Dendritic cell treated with granulocyte-macrophage colony-stimulating factor and Interleukin-4, amounts not matched to agents 40 ng/mL and 50 ng/mL, for 4 days (primary cell): Measurements from ENCODE around the gene RNF180.
A peak's percentile ranks its signal among the peaks of the same experiment; 100 is the strongest.

Experiments
- H3K27ac Mint-ChIP-seq: one replicate; pipeline ENCODE4 v1.8.0; 2022; ENCODE audit warnings: mild to moderate bottlenecking, mixed read lengths
- H3K27me3 Mint-ChIP-seq: one replicate; pipeline ENCODE4 v1.8.0; 2022; ENCODE audit warnings: mild to moderate bottlenecking, mixed read lengths
- H3K36me3 Mint-ChIP-seq: one replicate; pipeline ENCODE4 v1.8.0; 2022; ENCODE audit warnings: low read depth, mixed read lengths
- H3K4me1 Mint-ChIP-seq: one replicate; pipeline ENCODE4 v1.8.0; 2022; ENCODE audit warnings: low read depth, mixed read lengths
- H3K4me3 Mint-ChIP-seq: one replicate; pipeline ENCODE4 v1.8.0; 2022; ENCODE audit warnings: mild to moderate bottlenecking, moderate library complexity, mixed read lengths
- H3K9me3 Mint-ChIP-seq: one replicate; pipeline ENCODE4 v1.8.0; 2022; ENCODE audit warnings: mixed read lengths
- intact Hi-C: fragments of 100-400 bp; cut with micrococcal nuclease; formaldehyde crosslinking; loops from one replicate; pipeline ENCODE4 v1.15.0; 2022

RNF180 gene

DNA sequence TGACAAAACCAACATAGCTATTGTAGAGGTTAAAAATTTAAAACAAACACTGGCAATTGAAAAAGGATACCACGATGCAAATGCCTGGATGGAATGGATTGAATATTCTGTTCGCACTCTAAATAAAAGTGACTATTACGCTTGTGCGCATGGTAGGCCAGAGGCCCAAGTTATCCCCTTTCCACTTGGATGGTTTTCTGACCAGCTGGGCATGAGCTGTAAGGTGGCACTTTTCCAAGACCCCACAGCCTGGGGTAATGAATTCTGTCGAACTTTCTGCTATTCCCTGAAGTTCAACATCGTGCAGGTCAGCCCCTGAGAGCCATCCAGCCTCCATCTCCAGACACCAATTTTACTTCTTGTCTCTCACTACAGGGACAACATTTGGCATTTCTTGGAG lies 5.4 kb upstream of the RNF180 start:
- no peak overlapping the region for H3K4me3 Mint-ChIP-seq
- H3K4me1 Mint-ChIP-seq: peaks cover 7% of the 10 kb centered on the region
- H3K9me3 Mint-ChIP-seq: no peaks in the 10 kb centered on the region
- no peak overlapping the region for H3K27ac Mint-ChIP-seq
- H3K36me3 Mint-ChIP-seq: no peaks in the 10 kb centered on the region
- H3K27me3 Mint-ChIP-seq: peaks cover 21% of the 10 kb centered on the region
- intact Hi-C loops: no loop called here

GRCh38 chr5:64161420-64161819 lies 4.2 kb upstream of the RNF180 start:
- intact Hi-C loops: no loop called here
- no peaks in the 10 kb centered on the region for H3K9me3 Mint-ChIP-seq
- H3K4me1 Mint-ChIP-seq: peaks cover 11% of the 10 kb centered on the region
- peaks cover 30% of the 10 kb centered on the region for H3K27me3 Mint-ChIP-seq
- no peaks in the 10 kb centered on the region for H3K36me3 Mint-ChIP-seq
- H3K4me3 Mint-ChIP-seq: no peak overlapping the region
- no peak overlapping the region for H3K27ac Mint-ChIP-seq

- Mint-ChIP-seq H3K4me1 (peaks cover 11% of the 10 kb centered on the region), H3K27ac (no peak overlapping the region), H3K27me3 (peaks cover 38% of the 10 kb centered on the region), H3K4me3 (no peak overlapping the region), H3K9me3 (no peaks in the 10 kb centered on the region), H3K36me3 (no peaks in the 10 kb centered on the region)
- intact Hi-C loops: no loop called here
Observed at GRCh38 chr5:64163135-64163534, 2.5 kb upstream of the RNF180 start.

DNA sequence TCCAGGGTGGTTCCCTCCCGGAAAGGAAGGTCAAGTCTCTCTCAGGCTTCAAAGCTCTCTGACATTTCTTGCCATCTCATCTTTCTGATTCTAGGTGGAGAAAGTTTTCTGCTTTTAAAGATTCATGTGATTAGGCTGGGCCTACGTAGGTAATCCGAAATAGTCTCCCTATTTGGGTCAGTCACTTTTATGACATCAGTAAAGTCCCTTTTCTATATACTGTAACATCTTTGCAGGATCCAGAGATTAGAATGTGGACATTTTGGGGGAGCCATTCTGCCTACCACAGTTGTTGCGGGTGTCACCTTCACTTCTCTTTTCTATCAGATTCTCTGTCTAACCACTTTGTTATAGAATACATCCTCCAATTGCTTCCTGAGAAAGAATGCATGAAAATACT lies 1.9 kb upstream of the RNF180 start:
- no peaks in the 10 kb centered on the region for H3K9me3 Mint-ChIP-seq
- H3K27me3 Mint-ChIP-seq: peaks cover 38% of the 10 kb centered on the region
- H3K36me3 Mint-ChIP-seq: no peaks in the 10 kb centered on the region
- peaks cover 11% of the 10 kb centered on the region for H3K4me1 Mint-ChIP-seq
- intact Hi-C loops: no loop called here
- H3K27ac Mint-ChIP-seq: no peak overlapping the region
- H3K4me3 Mint-ChIP-seq: no peak overlapping the region

- peaks cover 39% of the 10 kb centered on the region for H3K27me3 Mint-ChIP-seq
- no peaks in the 10 kb centered on the region for H3K9me3 Mint-ChIP-seq
- no peak overlapping the region for H3K4me3 Mint-ChIP-seq
- no peak overlapping the region for H3K27ac Mint-ChIP-seq
- intact Hi-C loops: no loop called here
- H3K36me3 Mint-ChIP-seq: no peaks in the 10 kb centered on the region
- H3K4me1 Mint-ChIP-seq: peaks cover 11% of the 10 kb centered on the region
Observed at GRCh38 chr5:64164166-64164565, 1.5 kb upstream of the RNF180 start.

DNA sequence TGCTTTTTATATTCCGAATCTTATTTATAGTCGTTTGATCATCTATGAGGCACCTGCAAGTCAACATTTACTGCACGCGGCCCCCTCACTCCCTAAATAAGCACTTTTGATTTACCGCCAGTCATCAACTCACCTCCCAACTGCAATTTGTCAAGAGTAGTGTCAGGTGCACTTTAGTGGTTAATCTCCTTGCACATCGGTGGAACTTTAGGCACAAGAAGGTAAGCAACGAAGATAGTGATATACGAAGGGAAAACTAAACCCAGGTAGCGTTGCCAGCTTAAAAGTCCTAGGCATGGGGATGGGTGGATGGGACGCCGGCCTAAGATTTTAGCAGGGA lies 513 bp upstream of the RNF180 start:
- intact Hi-C loops: no loop called here
- Mint-ChIP-seq H3K9me3 (no peaks in the 10 kb centered on the region), H3K4me1 (peaks cover 11% of the 10 kb centered on the region), H3K36me3 (no peaks in the 10 kb centered on the region), H3K27me3 (peaks cover 41% of the 10 kb centered on the region), H3K27ac (no peak overlapping the region), H3K4me3 (peak overlapping the region; percentile 63)

DNA sequence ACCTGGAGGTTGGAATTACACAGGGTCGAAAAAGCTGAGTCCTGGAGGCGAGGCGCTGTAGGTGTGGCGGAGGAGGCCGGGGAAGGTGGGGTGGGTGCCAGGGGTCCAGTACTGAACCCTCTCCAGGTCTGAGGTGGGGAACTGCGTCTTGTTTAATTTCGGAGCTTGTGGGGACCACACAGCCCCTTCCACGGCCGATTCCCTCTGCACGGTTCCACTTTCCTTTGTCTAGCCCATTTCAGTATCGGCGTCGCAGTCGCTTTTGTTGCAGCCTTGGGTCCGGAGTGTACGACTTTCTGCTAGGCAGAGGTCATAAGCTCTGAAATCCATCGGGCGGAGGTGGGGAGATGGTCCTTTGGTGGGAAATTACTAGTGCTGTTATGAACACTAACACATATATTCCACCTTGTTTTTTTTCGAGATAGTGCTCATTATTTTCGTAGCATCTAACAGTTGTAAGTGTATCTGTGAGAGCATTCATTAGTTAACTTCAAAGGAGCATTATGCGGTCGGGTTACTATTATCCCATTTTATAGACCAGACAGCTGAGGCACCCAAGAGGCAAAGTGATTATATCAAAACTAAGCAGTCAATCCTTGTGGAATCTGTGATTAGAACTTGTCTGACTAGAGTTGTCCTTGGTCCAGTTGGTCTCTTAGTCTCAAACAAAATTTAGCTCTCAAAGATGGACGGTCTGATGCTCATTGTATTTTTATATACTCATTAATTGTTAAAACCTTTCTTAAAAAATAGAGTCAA lies 737 bp downstream of the RNF180 start:
- intact Hi-C loops: no loop called here
- Mint-ChIP-seq H3K4me3 (peak overlapping the region; percentile 17), H3K27me3 (peaks cover 41% of the 10 kb centered on the region), H3K27ac (no peak overlapping the region), H3K9me3 (no peaks in the 10 kb centered on the region), H3K36me3 (no peaks in the 10 kb centered on the region), H3K4me1 (peaks cover 9% of the 10 kb centered on the region)

DNA sequence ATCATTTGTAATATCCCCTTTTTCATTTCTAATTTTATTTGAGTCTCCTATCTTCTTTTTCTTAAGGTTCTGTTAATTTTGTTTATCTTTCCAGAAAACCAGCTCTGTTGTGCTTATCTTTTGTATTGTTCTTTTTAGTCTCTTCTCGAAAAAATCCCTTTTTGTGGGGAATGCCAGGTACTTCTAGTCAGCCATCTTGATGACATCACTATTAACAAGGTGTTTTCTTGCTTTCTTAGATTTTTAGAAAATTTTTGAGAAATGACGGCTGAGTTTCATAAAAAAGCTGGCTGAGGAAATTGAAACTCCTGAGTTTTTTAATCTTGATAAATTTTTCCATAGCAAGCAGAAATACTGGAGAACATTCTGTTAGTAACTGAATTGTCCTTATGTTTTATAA lies 10.7 kb downstream of the RNF180 start:
- Mint-ChIP-seq H3K36me3 (no peaks in the 10 kb centered on the region), H3K9me3 (no peaks in the 10 kb centered on the region), H3K27ac (no peak overlapping the region), H3K4me1 (no peaks in the 10 kb centered on the region), H3K4me3 (no peak overlapping the region), H3K27me3 (peaks cover 3% of the 10 kb centered on the region)
- intact Hi-C loops: no loop called here

GRCh38 chr5:64180661-64181343 lies 15.2 kb downstream of the RNF180 start:
- Mint-ChIP-seq H3K27ac (no peak overlapping the region), H3K4me3 (no peak overlapping the region), H3K27me3 (no peaks in the 10 kb centered on the region), H3K4me1 (no peaks in the 10 kb centered on the region), H3K36me3 (no peaks in the 10 kb centered on the region), H3K9me3 (no peaks in the 10 kb centered on the region)
- intact Hi-C loops: no loop called here

GRCh38 chr5:64181440-64181839 lies 15.8 kb downstream of the RNF180 start:
- H3K4me3 Mint-ChIP-seq: no peak overlapping the region
- H3K36me3 Mint-ChIP-seq: no peaks in the 10 kb centered on the region
- no peak overlapping the region for H3K27ac Mint-ChIP-seq
- no peaks in the 10 kb centered on the region for H3K4me1 Mint-ChIP-seq
- intact Hi-C loops: no loop called here
- H3K27me3 Mint-ChIP-seq: no peaks in the 10 kb centered on the region
- H3K9me3 Mint-ChIP-seq: no peaks in the 10 kb centered on the region

DNA sequence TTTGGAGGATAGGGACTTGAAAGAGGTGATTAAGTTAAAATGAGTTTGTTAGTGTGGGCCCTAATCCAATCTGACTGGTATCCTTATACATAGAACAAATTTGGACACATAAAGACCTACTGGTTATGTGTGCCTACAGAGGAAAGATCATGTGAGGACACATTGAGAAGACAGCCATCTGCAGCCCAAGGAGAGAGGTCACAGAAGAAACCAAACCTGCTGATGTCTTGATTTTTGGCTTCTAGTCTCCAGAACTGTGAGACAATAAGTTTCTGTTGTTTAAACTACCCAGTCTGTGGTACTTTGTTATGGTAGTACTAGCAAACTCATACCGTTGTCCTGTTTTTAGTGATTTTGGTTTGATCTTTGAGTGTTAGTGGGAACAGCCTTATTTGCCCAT lies 18.3 kb downstream of the RNF180 start:
- Mint-ChIP-seq H3K4me1 (no peaks in the 10 kb centered on the region), H3K4me3 (no peak overlapping the region), H3K9me3 (no peaks in the 10 kb centered on the region), H3K36me3 (no peaks in the 10 kb centered on the region), H3K27me3 (no peaks in the 10 kb centered on the region), H3K27ac (no peak overlapping the region)
- intact Hi-C loops: no loop called here

DNA sequence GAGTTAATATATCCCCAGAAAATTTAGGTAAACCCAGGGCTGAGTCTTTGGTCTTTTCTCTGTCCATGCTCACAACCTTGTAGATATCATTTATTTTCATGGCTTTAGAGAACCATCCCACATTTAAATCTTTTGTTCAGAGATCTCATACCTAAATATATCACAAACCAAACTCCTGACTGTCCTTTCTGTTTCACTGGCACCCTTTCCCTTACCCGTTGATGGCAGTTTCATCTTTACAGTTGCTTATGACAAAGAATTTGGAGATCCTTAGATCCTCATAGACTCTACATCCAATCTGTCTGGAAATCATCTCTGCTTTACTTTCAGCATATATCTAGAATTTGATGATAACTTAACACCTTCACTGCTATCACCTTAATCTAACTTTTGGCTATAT lies 19.2 kb downstream of the RNF180 start:
- Mint-ChIP-seq H3K4me3 (no peak overlapping the region), H3K36me3 (no peaks in the 10 kb centered on the region), H3K27ac (no peak overlapping the region), H3K27me3 (no peaks in the 10 kb centered on the region), H3K9me3 (no peaks in the 10 kb centered on the region), H3K4me1 (no peaks in the 10 kb centered on the region)
- intact Hi-C loops: no loop called here

- Mint-ChIP-seq H3K27me3 (no peaks in the 10 kb centered on the region), H3K4me3 (no peak overlapping the region), H3K36me3 (no peaks in the 10 kb centered on the region), H3K4me1 (no peaks in the 10 kb centered on the region), H3K27ac (no peak overlapping the region), H3K9me3 (no peaks in the 10 kb centered on the region)
- intact Hi-C loops: no loop called here
Observed at GRCh38 chr5:64188776-64189175, 23.1 kb downstream of the RNF180 start.

- Mint-ChIP-seq H3K4me3 (no peak overlapping the region), H3K36me3 (no peaks in the 10 kb centered on the region), H3K27ac (no peak overlapping the region), H3K9me3 (no peaks in the 10 kb centered on the region), H3K4me1 (no peaks in the 10 kb centered on the region), H3K27me3 (no peaks in the 10 kb centered on the region)
- intact Hi-C loops: no loop called here
Observed at GRCh38 chr5:64190562-64191306, 25.1 kb downstream of the RNF180 start.
